Activated naive CD8-positive, alpha-beta T cell treated with anti-CD3 and anti-CD28 coated beads, Interleukin-2, amount 50 U/mL, for 16 hours (primary cell): ENCODE data around the gene NAA35.
"Not testable (repeated sequence)": the region's sequence is repeated elsewhere in the genome, so short reads cannot be mapped to it uniquely, and the experiment has no call there.

Experiments
- DNase-seq: peaks from one replicate; pipeline ENCODE4 v3.0.0-alpha.2; 2020; ENCODE audit warnings: low read depth, low spot score

NAA35 gene

DNA sequence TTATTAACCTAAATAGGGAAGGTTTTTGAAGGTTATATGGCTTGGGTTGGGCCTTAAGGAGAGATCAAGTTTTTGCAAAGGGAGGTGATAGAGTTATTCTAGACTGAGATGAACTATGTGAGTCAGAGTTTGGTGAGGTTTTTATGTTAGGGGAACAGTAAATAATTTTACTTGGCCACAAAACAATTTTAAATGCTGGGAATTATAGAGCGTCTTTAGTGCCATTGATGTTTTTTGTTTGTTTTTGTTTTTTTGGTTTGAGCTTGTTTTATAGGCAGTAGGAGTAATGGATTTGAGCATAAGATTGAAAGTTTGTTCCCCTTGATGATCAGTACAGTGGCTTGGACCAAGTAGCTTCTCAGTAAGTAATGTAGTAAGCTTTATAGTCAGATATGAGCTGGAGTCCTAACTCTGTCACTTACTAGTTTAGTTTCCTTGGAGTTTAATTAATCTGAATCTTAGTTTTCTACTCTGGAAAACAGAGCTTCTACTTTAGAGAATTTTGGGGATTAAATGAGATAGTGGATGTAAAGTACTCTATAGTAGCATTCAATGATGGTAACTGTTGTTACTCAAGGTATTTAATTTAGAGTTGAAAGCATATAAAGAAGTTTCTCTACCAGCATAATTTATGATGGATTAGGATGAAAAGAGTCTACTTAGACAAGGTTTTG, 2.9 kb downstream of the NAA35 start:
- no peak for DNase-seq

DNA sequence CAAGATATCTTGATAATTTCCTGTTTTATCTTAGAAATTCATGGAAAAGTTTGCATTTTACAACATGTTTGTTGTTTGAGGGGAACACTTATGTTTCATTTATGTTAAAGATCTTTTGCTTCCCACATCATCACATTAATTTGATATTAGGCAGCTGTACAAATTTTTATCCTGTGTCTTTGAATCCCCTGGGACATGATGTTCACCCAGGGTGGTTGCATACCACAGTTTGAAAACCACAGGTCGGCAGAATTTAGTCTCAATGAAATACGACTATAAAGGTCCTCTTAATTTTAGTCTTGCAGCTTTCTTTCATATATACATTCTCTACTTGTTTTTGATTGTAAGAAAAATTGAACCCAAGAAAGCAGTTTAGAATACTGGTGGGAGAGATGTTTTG, 3.7 kb downstream of the NAA35 start:
- DNase-seq, result no peak

DNA sequence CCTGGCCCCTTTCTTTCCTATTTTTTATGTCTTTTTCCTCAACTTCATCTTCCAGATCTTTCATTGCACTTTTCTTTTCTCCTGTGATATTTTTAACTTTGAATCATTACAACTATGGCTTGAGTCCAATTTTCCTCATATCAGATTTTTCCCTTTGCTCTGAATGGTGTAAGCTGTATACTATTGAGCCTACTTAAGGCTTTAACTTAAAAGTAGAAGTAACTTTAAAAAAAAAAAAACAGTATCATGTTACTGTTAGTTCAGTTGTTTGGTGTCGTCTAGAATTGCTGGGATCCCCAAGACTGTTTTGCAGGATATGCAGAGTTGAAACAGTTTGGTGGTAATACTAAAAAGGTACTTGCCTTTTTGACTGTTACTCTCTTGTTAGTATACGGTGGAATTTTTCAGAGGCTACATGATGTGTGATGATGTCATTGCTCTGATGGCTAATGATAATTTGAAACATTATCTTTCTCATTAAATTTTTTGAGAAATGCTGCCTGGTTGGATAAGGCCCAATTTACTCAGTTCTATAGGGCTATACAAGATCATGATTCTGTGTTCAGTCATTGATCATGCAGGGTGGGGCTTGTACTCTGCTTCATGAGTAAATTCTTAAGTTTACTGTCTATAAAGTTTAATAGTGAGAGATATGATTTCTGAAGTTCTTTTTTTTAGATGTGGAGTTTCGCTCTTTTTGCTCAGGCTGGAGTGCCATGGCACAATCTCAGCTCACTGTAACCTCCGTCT, 8.8 kb downstream of the NAA35 start:
- no peak for DNase-seq

DNA sequence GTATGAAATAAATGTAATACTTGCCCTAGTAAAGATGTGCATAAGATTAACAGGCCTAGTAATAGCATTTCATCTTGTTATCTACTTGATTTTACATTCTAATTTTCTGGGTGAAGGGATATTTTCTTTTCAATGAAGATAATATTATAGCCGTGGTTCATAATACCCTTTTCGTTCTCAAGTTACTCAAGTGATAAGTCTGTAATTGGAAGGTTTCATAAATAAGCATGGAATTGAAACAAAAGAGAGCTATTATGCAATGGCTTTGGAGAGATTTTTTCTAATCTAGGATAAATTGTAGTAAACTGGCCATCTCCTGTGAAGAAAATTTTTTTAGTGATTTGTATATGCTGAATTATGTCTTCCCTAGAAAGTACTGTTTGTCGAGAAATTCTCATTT, 19.0 kb downstream of the NAA35 start:
- DNase-seq, result no peak

DNA sequence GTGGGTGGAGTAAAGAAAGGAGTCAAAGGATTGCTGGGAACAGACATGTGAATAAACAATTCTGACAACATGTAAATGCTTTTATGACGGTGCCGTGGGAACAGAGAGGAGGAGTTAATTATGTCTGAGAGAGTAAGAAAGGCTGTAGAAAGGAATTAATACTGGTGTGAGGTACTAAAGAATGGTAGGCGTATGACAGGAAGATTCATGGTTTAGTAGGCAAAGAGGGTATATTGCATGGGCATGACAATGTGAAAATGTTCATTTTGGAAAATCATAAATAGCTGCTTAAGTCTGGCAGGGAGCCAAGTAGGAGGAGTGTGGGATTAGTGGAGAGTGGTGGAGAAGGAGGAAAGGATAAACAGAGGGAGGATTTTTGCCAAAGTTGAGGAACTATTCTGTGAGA, 19.7 kb downstream of the NAA35 start:
- no peak for DNase-seq

DNA sequence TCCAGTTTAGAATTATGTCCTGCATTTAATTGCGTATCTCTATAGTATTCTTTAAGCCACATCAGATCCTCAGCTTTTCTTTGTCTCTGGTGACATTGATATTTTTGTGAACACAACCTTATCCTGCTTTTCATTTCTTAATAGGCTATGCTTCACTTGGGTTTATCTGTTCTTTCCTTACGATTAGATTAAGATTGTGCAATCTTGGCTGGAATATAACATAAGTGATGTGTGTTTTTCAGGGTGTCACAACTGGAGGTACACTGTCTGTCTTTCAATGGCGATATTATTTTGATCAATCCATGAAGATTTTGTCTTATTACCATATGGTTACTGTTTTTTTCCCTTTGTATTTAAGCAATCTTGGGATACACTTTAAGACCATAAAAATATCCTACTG, 23.6 kb downstream of the NAA35 start:
- no peak for DNase-seq

DNA sequence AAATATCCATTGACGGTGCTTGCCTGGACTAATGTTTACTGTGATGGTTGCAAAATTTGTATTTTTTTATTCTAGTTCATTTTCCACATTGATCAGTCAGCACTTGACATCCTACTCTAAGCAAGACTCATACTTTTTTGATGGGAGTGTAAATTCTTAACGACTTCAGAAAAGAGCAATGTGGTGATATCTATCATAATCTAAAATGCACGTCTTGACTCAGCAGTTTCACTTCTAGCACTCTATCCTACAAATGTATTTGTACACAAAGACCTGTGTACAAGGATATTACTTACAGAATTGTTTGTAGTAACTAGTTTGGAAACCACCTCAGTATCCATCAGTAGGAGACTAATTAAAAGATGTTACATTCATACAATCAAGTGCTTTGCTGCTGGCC, 24.0 kb downstream of the NAA35 start:
- no peak for DNase-seq

DNA sequence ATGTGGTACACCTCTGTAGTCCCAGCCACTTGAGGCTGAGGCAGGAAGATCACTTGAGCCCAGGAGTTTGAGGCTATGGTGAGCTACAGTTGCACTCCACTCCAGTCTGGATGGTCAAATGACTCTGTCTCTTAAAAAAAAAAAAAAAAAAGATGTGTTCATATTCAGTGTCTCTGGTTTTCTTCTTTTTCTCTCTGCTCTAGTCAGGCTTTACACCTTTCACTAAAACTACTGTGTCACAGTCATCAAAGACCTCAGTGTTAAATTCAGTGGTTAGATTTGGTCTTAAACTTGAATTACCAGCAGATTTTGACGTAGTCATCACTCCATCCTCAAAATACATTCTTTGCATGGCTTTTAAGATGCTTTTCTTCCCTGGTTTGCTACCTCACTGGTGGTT, 28.8 kb downstream of the NAA35 start:
- DNase-seq, result no peak

DNA sequence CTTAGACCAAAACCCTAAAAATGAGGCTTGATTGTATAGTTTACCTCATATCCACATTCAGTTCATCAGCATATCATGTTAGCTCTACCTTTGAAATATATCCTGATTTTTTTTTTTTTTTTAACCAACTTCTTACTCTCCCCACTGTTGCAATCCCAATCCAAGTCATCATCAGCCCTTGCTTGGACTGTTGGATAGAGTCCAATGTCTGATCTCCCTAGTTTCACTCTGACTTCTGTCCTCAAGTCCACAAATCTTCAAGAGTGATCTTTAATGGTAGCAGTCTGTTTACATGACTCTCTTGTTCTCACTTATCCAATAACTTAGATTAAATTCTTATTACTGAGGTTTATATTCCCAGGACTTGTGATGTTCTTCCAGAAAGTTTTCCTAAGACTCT, 30.8 kb downstream of the NAA35 start:
- no peak for DNase-seq

DNA sequence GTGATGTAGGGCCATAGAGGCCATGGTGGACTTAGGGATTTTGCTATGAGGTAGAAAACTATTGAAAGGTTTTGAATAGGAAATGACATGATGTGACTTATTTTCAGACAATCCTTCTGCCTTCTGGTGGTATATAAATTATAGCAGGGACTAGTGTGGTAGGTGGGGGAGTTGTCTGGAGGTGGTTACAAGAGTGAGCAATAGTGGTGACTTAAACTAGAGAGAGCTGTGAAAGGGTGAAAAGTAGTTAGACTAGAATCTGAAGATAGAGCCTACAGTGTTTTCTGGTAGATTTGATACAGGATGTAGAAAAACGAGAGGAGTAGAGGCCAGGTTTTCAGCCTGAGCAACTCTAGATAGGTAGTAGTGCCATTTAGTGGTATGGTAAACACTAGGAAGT, 32.3 kb downstream of the NAA35 start:
- DNase-seq, result no peak

DNA sequence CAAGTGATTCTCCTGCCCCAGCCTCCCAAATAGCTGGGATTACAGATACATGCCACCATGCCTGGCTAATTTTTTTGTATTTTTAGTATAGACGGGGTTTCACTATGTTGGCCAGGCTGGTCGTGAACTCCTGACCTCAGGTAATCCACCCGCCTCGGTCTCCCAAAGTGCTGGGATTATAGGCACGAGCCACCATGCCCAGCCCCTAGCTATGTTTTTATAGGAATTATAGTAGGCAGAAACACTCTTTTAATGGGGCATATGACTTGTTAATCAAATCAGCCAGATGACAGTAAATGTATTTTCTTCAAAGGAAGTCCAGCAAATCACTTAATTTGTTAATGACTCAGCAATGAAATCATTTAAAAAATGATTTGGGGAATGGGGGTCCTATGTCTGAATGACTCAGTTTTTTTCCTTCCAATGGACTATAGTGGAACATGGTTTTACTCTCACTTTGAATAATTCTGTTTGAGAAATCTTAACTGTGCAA, 33.2 kb downstream of the NAA35 start:
- not testable (repeated sequence) for DNase-seq

DNA sequence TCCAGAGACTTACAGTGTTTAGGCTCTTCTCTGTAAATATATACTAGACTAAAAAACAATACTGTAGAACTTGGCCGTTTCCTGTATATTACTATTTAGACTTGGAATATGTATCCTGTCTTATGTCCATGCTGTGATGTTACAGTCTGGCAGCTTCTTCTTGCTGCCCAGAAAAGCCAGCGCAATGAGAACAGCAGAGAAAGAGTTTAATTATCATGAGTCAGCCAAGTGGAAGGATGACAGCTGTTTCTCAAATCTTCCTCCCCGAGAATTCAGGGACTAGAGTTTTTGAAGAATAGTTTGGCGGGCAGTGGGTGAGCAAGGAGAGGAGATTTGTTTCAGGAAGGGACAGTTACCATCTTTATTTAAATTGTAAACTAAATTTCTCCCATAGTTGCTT, 37.5 kb downstream of the NAA35 start:
- no peak for DNase-seq

DNA sequence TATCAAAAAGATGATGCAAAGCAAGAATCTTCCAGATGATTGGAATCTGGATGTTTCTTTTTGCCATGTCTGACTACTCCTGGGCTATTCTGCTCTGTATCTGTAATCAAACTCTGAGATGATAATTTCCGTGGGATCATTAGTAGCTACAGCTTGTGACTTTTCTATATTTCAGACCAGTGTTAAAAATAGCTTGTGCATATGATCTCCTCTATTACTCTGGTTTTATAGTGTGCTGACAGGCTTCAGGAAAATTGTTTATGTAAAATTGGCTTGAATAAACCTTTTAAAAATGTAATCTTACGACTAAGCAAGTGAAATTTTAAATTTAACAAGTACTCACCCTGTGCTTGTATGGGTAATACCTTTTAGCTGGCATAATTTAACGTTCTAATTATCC, 40.4 kb downstream of the NAA35 start:
- no peak for DNase-seq

DNA sequence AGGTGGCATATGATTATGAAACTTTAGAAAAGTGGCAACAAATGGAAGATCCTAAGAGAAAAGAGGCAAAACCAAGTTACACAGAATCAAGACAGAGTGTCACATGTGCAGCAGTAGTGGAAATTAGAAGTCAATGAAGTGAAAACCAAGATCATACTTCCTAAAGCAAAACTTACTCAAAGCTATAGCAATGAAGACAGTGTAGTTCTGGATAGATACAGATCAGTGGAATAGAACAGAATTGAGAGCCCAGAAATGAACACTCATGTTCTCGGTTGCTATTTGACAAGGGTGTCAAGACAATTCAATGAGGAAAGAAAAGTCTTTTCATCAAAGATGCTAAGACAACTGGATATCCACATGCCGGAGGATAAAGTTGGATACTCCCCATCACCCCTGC, 43.5 kb downstream of the NAA35 start:
- DNase-seq, result no peak

DNA sequence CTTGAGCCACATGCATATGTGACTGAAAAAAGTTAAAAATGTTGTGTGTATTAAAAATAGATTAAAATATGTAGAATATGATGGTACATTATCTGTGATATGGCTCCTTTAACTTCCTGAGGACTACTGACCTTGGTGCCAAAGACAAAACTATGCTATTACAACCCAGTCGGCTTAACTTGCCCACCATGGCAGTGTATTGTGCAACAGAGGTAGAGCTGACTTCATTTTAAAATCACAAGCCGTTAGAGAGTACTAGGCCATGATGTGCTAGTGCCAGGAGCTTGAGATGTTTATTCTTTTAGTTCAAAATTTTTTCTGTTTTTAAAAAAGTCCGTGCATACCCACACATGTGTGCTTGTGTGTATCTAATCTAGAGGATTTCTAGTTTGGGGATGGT, 46.3 kb downstream of the NAA35 start:
- no peak for DNase-seq

DNA sequence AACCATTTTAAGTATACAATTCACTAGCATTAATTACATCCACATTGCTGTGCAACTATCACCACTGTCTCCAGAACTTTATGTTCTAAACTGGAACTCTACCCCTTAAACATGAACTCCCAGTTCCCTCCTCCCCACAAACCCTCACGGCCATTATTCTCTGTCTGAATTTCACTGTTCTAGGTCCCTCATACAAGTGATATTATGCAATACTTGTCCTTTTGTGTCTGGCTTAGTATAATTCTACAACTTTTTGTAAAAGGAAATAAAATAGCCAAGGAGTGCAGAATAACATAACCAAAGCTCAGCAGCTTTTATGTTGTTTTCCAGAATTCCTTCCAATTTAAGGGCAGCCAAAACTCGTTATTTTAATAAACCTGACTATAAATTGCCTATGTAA, 53.2 kb downstream of the NAA35 start:
- DNase-seq, result no peak

DNA sequence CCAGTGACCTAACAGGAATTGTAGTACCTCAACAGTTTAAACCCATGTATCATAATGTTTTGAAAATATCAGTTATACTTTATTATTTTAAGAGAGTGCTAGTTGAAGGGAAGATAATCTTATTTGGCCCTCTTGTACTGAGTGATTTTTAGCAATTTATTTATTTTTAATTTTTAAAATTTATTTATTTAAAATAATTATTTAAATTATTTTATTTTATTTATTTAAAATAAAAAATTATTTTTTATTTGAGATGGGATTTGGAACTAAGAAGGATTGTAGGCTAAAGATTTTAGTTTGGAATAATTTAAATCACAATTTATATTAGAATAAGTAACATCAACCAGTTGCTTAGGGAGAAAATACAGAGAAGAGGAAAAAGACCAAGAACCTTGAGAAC, 54.2 kb downstream of the NAA35 start:
- no peak for DNase-seq

DNA sequence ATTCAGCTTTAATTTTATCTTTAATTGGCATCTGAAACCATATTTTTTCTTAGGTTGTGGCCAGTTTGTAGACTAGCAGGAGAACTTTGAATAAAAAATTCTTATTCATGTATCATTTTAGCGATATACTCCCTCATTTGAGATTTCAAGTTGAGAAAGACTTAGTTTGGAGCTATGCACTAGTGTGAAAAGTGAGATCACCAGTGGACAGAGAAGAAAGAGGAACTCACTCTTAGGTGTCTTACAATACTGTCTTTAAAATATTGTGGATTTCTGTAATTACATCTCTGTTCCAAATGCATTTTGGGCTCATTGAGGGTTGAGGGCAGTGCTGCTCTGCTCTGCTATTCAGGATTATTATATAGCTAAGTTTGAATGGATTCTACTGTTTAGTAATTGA, 54.7 kb downstream of the NAA35 start:
- no peak for DNase-seq

DNA sequence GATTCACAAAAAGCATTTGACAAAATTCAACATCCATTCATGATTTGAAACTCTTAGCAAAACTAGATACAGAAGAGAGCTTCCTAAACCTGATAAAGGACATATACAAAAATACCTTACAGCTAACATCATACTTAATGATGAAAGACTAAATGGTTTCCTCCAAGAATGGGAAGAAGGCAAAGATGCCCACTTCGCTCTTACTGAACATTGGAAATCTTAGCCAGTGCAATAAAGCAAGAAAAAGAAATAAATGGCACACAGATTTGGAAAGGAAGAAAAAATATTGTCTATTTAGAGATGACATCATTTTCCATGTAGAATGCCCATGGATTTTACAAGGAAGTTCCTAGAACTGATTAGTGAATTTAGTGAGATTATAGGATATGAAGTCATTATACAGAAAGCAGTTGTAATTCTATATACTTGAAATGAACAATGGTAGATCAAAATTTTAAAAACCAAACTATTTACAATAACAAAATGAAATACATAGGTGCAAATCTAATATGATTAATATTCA, 64.4 kb downstream of the NAA35 start:
- DNase-seq, result no peak

DNA sequence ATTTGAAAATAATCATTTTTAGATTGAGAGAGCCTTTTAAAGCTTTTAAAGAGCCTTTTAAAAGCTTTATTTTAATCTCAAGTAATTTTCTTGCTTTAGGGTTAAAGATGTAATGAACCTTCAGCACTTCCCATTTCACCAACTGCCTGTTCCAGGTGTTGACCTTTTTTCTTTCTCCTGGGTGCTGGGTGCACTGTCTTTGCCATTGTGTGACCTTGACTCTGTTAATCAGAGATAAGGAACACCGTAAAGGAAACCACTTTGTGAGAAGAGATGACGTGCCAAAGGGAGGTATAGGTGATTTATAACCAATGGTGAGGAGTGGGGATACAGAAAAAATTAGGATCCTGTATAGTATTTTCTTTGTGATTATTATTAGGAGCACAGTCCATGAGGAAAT, 68.2 kb downstream of the NAA35 start:
- no peak for DNase-seq

DNA sequence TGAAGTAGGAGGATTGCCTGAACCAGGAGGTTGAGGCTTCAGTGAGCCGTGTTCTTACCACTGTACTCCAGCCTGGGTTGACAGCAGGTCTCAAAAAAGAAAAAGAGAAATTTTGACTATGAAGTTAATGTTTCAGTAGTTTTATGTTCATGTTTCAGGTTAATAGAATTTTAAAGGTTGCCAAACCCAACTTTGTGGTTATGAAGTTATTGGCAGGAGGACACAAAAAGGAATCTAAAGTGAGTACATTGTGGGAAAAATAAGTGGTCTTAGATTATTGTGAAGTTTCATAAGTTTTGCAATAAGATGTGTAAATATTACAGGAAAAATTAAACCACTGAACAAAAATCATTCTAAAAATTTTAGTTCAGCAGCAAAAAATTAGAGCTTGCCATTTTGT, 79.8 kb downstream of the NAA35 start:
- no peak for DNase-seq

DNA sequence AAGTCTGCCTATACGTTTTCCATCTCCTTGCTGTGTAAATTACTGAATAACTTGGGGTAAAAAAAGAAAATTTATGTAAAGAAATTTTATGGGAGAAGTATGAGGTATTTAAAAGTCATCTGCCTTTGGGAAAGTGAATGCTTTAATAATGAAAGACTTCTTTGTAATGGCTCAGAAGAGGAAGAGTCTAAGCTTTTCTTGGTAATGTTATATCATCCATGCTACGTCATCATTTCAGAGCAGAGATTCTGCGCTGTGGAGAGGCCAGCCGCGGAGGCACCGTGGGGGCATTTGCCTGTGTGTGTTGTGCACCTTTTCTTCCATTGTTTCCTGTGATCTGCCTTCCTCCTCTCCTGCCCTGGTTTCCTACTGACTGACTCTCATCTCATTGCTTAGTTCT, 80.2 kb downstream of the NAA35 start:
- DNase-seq, result no peak

DNA sequence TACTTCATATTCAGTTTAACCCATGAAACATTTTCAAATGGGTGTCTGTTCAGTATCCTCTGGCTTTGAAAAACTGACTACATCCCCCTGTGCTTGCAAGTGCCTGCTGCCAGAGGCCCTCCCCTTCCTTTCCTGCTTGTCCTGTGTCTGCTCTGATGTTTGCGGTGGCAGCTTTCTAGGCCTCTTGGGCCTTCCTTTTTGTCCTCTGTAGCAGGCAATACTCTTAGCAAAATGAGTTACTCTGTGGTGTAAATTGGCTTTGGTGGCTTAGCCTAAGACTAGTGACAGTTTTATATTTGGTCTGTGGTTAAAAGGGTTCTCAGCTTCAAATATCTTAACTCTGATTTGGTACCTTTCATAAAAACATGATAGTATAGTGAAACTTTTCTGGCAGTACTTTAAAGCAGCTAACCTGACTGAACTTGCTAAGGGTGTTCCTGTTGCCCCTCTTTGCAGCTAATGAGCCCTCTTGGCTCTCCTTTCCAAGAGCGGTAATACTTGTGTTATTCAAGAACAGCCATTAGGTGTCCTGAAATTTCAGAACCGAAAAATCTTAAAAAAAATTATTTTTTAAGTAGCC, 81.8 kb downstream of the NAA35 start:
- no peak for DNase-seq
